Fibroblast of skin of right quadriceps (primary cell): Measurements from ENCODE around the gene PIGU.
A peak's percentile ranks its signal among the peaks of the same experiment; 100 is the strongest.
"Not testable (repeated sequence)": the region's sequence is repeated elsewhere in the genome, so short reads cannot be mapped to it uniquely, and the experiment has no call there.

Experiments
- DNase-seq: peaks from one replicate; pipeline ENCODE4 v3.0.0-alpha.2; 2013

PIGU gene

DNA sequence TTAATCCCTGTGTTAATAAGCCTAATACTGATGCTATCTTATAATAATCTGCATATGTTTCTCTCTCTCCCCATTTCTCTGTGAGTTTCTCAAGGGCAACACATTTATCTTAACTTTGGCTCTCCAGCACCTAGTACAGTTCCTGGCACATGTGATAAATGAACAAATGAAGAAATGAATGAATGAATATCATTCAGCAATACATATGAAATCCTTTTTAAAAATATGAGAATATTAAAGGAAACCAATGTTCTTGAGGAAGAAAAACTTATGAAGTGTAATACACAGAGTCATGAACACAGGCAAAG is 55.9 kb downstream of the PIGU start:
- DNase-seq: no peak

- no peak for DNase-seq
Observed at GRCh38 chr20:34618676-34619075, 58.2 kb downstream of the PIGU start.

GRCh38 chr20:34616913-34617312 is 60.0 kb downstream of the PIGU start:
- not testable (repeated sequence) for DNase-seq

- DNase-seq: peak; percentile 9
Observed at GRCh38 chr20:34615477-34615876, 61.4 kb downstream of the PIGU start.

- not testable (repeated sequence) for DNase-seq
Observed at GRCh38 chr20:34611976-34612375, 64.9 kb downstream of the PIGU start.

DNA sequence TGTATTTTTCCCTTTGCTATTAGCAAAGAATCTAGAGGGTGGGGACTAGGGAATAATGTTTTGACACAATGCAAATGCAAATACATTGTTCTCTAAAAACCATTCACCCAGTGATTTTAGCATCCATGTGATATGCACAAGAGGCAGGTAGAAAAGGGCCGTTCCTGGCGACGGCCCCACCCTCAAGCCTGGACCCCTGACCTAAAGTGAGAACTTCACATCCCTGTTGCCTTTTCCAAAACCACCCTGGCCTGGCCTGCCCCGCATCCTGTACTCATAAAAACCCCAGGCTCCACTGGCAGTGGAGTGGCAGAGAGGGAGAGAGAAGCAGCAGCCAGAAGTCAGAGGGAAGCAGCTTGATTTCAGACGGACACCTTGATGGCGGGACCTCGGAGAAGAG is 69.8 kb downstream of the PIGU start:
- DNase-seq: no peak

GRCh38 chr20:34604980-34605788 is 71.7 kb downstream of the PIGU start:
- DNase-seq: peak; percentile 67

GRCh38 chr20:34600892-34601653 is 75.8 kb downstream of the PIGU start:
- no peak for DNase-seq

- DNase-seq: no peak
Observed at GRCh38 chr20:34595377-34596184, 81.3 kb downstream of the PIGU start.

- no peak for DNase-seq
Observed at GRCh38 chr20:34586488-34587163, 90.3 kb downstream of the PIGU start.

DNA sequence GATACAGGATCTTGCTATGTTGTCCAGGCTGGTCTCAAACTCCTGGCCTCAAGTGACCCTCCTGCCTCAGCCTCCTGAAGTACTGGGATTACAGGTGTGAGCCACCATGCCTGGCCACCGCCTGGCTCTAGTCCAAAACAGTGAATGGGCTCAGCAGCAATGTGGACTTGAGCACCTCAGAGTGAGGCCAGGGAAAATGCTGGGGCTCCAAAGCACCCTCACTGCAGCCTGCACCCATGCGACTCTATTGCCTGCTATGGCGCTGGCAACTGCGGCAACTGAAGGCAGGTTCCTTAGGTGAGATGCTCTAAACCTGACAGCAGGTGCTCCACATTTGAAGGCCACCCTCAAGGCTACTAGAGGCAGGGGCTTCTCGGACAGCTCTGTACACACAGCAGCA is 91.9 kb downstream of the PIGU start:
- no peak for DNase-seq

DNA sequence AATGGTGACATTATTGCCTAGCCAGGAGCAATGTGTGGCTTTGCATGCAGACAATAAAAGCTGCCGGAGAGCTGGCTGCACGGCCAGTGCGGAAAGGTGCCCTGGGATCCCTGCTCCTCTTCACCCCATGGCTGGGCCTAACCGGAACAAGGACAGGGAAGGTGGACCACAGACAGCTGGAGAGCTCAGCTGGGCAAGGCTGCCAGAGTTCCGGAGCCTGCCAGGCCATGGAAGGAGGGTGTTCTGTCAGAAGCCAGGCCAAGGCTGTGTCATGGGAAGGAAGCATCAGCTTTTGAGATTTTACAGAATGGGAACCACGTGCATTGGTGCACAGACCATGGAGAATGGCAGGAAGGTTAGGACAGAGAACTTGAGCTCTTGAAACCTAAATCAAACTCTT is 93.3 kb downstream of the PIGU start:
- no peak for DNase-seq

- no peak for DNase-seq
Observed at GRCh38 chr20:34582911-34583310, 94.0 kb downstream of the PIGU start.

DNA sequence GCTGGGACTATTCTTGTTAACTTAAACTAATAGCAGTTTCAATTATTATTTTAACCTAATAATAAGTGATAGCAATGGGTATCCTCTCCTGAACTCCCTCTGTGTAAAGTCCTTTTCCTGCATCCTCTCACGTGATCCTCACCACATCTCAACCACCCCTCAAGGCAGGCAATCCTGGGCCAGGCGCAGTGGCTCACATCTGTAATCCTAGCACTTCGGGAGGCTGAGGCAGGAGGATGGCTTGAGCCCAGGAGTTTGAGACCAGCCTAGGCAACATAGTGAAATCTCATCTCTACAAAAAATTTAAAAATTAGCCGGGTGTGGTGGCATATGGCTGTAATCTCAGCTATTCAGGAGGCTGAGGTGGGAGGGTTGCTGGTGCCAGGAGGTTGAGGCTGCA is 94.7 kb downstream of the PIGU start:
- no peak for DNase-seq

DNA sequence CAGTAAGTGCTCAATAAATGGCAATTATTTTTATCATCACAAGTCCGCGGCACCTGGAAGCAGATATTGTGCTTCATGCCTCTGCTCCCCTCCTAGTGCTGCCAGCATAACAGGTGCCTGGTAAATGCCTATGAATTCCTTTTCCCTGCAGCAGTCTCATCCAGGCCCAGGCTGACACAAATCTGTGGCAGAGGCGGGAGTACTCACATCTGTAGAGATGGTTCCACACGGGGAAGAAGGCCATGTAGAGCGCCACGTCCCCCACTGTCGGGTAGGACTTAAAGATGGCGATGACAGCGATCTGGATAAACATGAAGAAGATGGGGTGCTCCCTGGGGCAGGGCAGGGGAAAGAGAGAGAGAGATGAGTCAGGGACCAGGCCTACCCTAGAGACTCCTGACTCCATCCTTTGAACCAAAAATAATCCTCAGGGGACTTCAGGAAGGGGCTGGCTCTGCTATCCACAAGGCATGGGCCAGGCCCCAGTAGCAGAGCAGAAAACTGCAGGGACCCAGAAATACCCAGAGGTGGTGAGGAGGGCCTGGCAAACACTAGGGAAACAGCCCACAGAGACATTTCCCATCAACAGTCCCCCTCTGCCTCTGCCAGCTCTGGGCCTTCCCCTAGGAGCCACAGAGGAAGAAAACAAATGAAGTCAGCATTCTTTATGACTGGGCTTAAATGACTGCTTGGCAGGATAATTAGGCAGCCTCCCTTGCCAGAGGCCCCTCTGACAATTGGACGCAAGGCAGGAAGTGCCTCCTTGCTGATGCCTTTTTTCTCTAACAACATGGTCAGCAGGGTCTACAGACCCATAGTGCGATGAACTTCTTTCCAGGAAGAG is 95.3 kb downstream of the PIGU start:
- DNase-seq: peak; percentile 66

DNA sequence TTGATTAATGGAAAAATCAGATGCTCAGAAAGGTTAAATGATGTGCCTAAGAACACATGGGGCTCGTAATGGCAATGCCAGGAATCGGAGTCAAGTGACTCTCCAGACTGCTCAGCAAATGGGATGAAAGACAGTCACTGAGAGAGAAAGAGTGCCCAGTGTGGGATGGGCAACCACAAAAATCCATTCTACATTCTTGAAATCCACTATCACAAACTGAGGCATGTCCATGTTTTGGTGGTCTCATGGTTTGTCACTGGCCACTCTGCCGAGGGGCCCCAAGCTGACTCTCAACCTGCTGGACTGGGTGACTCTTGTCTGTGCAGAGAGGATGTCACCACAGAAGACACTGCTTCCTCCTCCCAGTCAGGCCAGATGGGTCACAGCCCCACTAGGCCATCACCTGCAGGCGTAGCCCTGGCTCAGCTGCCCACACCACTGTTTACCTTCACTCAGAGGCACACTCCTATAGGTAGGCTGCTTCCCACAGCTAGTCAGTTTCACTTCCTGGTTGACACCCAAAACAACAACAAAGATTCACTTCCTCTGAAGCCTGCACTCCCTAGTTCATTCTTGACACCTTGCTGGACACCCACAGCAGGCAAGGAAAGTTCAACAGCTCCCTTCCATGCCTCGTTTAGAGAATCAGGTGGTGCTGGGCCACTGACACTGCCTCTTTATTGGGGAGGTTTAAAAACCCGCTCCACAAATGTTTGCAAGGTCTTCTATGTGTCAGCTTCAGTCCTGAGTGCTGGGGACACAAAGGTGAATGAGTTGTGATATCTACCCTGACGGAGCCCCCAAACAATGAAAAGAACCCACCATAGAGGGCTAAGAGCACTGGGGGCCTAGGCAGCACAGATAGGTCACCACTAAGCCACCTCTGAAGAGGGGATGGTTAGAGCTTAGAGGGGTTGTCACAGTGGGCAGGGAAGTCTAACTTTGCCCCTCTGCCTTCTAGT is 96.6 kb downstream of the PIGU start:
- DNase-seq: no peak

DNA sequence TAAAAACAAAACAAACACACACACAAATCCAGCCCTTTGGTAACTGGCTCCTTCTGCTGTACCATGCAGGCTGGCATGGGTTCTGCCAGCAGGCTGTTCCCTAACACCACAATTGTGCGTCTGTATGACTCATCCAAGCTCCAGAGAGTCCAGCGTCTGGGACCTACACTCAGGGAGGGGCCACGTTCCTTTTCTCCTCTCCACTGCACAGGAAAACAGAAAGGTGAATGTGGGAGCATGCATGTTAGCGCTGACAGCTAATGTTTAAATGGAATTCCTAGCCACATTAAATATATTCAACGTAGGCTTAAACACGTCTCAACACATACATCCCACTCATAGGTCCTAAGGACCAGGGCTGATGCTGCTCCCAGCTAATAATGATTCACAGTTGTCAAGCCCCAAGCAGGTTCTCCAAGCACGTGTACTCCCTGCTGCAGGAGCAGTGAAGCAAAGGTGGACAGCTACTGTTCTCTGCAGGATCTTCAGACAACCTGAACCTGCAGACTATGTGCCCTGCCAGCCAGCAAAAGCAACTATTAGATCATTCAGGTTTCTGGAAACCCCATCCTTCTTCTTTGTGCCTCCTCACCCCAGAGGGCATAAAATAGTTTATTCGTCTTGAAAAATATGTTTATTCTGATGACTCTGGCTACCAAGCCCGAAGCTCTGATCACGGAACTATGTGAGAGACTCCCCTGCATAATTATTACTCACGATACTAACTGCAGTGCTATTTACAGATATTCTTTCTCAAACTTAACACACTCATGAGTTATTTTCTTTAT is 97.5 kb downstream of the PIGU start:
- peak; percentile 70 for DNase-seq

DNA sequence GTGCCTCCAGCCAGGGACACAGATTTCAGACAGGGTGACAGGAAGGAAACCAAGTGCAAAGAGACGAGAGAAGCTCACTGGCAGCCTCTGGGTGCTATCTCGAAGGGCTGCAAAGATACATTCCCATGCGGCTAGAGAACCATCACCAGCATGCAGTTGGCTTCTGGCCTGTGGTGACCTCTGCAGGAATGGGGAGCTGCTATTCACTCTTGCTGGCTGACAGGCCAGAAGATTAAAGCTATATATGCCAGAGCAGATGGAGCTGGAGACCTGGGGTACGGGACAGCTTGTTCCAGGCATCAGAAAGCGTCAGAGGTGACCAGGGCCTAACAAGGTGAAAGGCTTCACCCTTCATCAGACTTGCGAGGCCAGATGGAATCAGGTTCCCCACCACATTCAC is 98.4 kb downstream of the PIGU start:
- DNase-seq: no peak

- DNase-seq: no peak
Observed at GRCh38 chr20:34578025-34578424, 98.9 kb downstream of the PIGU start.

- no peak for DNase-seq
Observed at GRCh38 chr20:34577061-34577460, 99.8 kb downstream of the PIGU start.
